ENCODE results near the gene ADAMTS6. TPM values are rescaled to one million over a fixed set of nuclear protein-coding genes. Genes with fewer than 3 reads are reported as not detected.

ADAMTS6 gene
- total RNA-seq, 4 donors from 2014 or later: 4.9 to 40.0 (median 7.3) TPM

- H3K4me1 ChIP-seq: no peaks in the 10 kb centered on the region
- no peak overlapping the region for H3K27ac ChIP-seq
- H3K9me3 ChIP-seq: no peaks in the 10 kb centered on the region
- DNase-seq: no peak
- H3K4me3 ChIP-seq: no peak overlapping the region
- no peaks in the 10 kb centered on the region for H3K36me3 ChIP-seq
- intact Hi-C loops (cut with DNase I; ENCODE audit: low total_unique reads): loop anchor here (10.0 kb wide), 1 partner anchor 140 kb away; no protein-coding TSS in a partner anchor
- H3K27me3 ChIP-seq: no peaks in the 10 kb centered on the region
- TF ChIP-seq POLR2A (IDR thresholded peaks at IDR 0.05) (no peak), CTCF (IDR thresholded peaks at IDR 0.05) (no peak)
Measured at GRCh38 chr5:65105301-65105700, 376.4 kb downstream of the ADAMTS6 start.

- no peaks in the 10 kb centered on the region for H3K4me1 ChIP-seq
- H3K27ac ChIP-seq: no peak overlapping the region
- H3K36me3 ChIP-seq: no peaks in the 10 kb centered on the region
- H3K9me3 ChIP-seq: no peaks in the 10 kb centered on the region
- no peaks in the 10 kb centered on the region for H3K27me3 ChIP-seq
- intact Hi-C loops (cut with DNase I; ENCODE audit: low total_unique reads): loop anchor here (10.0 kb wide), 1 partner anchor 140 kb away; no protein-coding TSS in a partner anchor
- no peak for DNase-seq
- H3K4me3 ChIP-seq: no peak overlapping the region
- TF ChIP-seq CTCF (IDR thresholded peaks at IDR 0.05): no peak
- no peak for TF ChIP-seq POLR2A (IDR thresholded peaks at IDR 0.05)
Measured at GRCh38 chr5:65104831-65105230, 376.9 kb downstream of the ADAMTS6 start.

GRCh38 chr5:65103756-65104440, 377.8 kb downstream of the ADAMTS6 start:
- H3K4me1 ChIP-seq: no peaks in the 10 kb centered on the region
- H3K4me3 ChIP-seq: peak overlapping the region; percentile 36 to 56
- H3K36me3 ChIP-seq: no peaks in the 10 kb centered on the region
- peak; percentile 18 to 23 for DNase-seq
- TF ChIP-seq POLR2A (IDR thresholded peaks at IDR 0.05) (no peak), CTCF (IDR thresholded peaks at IDR 0.05) (no peak)
- intact Hi-C loops (cut with DNase I; ENCODE audit: low total_unique reads): loop anchor here (10.0 kb wide), 1 partner anchor 139 kb away; no protein-coding TSS in a partner anchor
- H3K9me3 ChIP-seq: no peaks in the 10 kb centered on the region
- no peaks in the 10 kb centered on the region for H3K27me3 ChIP-seq
- peak overlapping the region; percentile 67 to 87 for H3K27ac ChIP-seq

GRCh38 chr5:65102976-65103711, 378.6 kb downstream of the ADAMTS6 start:
- no peaks in the 10 kb centered on the region for H3K36me3 ChIP-seq
- TF ChIP-seq CTCF (IDR thresholded peaks at IDR 0.05) (peak; percentile 38 to 59 (median 50)), POLR2A (IDR thresholded peaks at IDR 0.05) (no peak)
- intact Hi-C loops (cut with DNase I; ENCODE audit: low total_unique reads): loop anchor here (10.0 kb wide), 1 partner anchor 138 kb away; no protein-coding TSS in a partner anchor
- peak overlapping the region; percentile 67 to 87 for H3K27ac ChIP-seq
- DNase-seq: peak; percentile 67 to 68
- H3K9me3 ChIP-seq: no peaks in the 10 kb centered on the region
- H3K27me3 ChIP-seq: no peaks in the 10 kb centered on the region
- peak overlapping the region; percentile 36 to 56 for H3K4me3 ChIP-seq
- no peaks in the 10 kb centered on the region for H3K4me1 ChIP-seq

Measured in uterus (tissue), 4 donors.